ENCODE data around the gene C3orf22.

C3orf22 gene

GRCh38 chr3:126578702-126579101, 20.0 kb upstream of the C3orf22 start:
- Histone ChIP-seq H3K9me3 (ENCODE audit: control insufficient read depth, insufficient read depth, low read depth, low read length) (no peaks in the 10 kb centered on the region), H3K36me3 (ENCODE audit: control insufficient read depth in 2 of 2, insufficient read depth in 1 of 2, low read length in 2 of 2) (no peaks in the 10 kb centered on the region), H3K27ac (ENCODE audit: extremely low read depth, low read depth, low read length) (no peak overlapping the region), H3K4me1 (ENCODE audit: control insufficient read depth, insufficient read depth, low read length) (no peaks in the 10 kb centered on the region), H3K4me3 (ENCODE audit: low read depth, low read length) (no peak overlapping the region)
- no peak for TF ChIP-seq ZNF423 (tag by site-specific recombination; IDR thresholded peaks at IDR 0.05)
- no peak for TF ChIP-seq ZNF48 (tag by site-specific recombination; IDR thresholded peaks at IDR 0.05)
- no peak for TF ChIP-seq ZNF114 (tag by site-specific recombination; IDR thresholded peaks at IDR 0.05)
- CTCF ChIA-PET = no interaction called here
- POLR2A ChIA-PET = no interaction called here

- POLR2A ChIA-PET = no interaction called here
- CTCF ChIA-PET = no interaction called here
- H3K9me3 ChIP-seq (ENCODE audit: control insufficient read depth, insufficient read depth, low read depth, low read length) = no peaks in the 10 kb centered on the region
- no peak overlapping the region for H3K4me3 ChIP-seq (ENCODE audit: low read depth, low read length)
- H3K36me3 ChIP-seq (ENCODE audit: control insufficient read depth in 2 of 2, insufficient read depth in 1 of 2, low read length in 2 of 2) = no peaks in the 10 kb centered on the region
- TF ChIP-seq ZFHX2 (tag by site-specific recombination; conservative IDR thresholded peaks at IDR 0.05) = peak; percentile 40; the same call in 1 of the 2 replicates
- no peak for TF ChIP-seq ZNF626 (tag by site-specific recombination; IDR thresholded peaks at IDR 0.05)
- TF ChIP-seq ZNF350 (tag by site-specific recombination; IDR thresholded peaks at IDR 0.05) = no peak
- TF ChIP-seq EGR2 (tag by site-specific recombination; IDR thresholded peaks at IDR 0.05; ENCODE audit: low read depth) = peak; percentile 72
- no peak for TF ChIP-seq BCL6B (tag by site-specific recombination; IDR thresholded peaks at IDR 0.05)
- no peak for TF ChIP-seq ZNF23 (tag by site-specific recombination; IDR thresholded peaks at IDR 0.05; ENCODE audit: borderline replicate concordance)
- TF ChIP-seq ZNF701 (tag by site-specific recombination; IDR thresholded peaks at IDR 0.05) = no peak
- no peak overlapping the region for H3K27ac ChIP-seq (ENCODE audit: extremely low read depth, low read depth, low read length)
- H3K4me1 ChIP-seq (ENCODE audit: control insufficient read depth, insufficient read depth, low read length) = no peaks in the 10 kb centered on the region
Observed at GRCh38 chr3:126577261-126577660, 18.5 kb upstream of the C3orf22 start.

GRCh38 chr3:126573492-126574117, 14.9 kb upstream of the C3orf22 start:
- ChIA-PET POLR2A (no interaction called here), CTCF (interaction anchor here (0.5 kb wide), 1 partner anchor 8 kb away, joined by 3 read pairs; no protein-coding TSS in a partner anchor)
- no peak overlapping the region for H3K4me3 ChIP-seq (ENCODE audit: low read depth, low read length)

More at GRCh38 chr3:126573492-126574117, 14.9 kb upstream of the C3orf22 start:
- no peaks in the 10 kb centered on the region for H3K4me1 ChIP-seq (ENCODE audit: control insufficient read depth, insufficient read depth, low read length)
- no peak overlapping the region for H3K27ac ChIP-seq (ENCODE audit: extremely low read depth, low read depth, low read length)
- TF ChIP-seq ZNF664 (tag by site-specific recombination; IDR thresholded peaks at IDR 0.05) = no peak
- no peak for TF ChIP-seq ZNF175 (tag by site-specific recombination; IDR thresholded peaks at IDR 0.05)
- no peak for TF ChIP-seq BCL6B (tag by site-specific recombination; IDR thresholded peaks at IDR 0.05)
- TF ChIP-seq ZNF621 (tag by site-specific recombination; IDR thresholded peaks at IDR 0.05) = no peak
- no peak for TF ChIP-seq ZNF76 (tag by site-specific recombination; IDR thresholded peaks at IDR 0.05; ENCODE audit: borderline replicate concordance, low read depth)
- TF ChIP-seq ZNF707 (tag by site-specific recombination; IDR thresholded peaks at IDR 0.05) = no peak
- no peak for TF ChIP-seq ZNF121 (tag by site-specific recombination; IDR thresholded peaks at IDR 0.05)
- TF ChIP-seq ZNF266 (tag by site-specific recombination; IDR thresholded peaks at IDR 0.05; ENCODE audit: low read depth) = no peak
- no peak for TF ChIP-seq ZBTB20 (tag by site-specific recombination; IDR thresholded peaks at IDR 0.05)
- no peak for TF ChIP-seq ZNF341 (tag by site-specific recombination; IDR thresholded peaks at IDR 0.05; ENCODE audit: low read depth)
- TF ChIP-seq ZNF114 (tag by site-specific recombination; IDR thresholded peaks at IDR 0.05) = no peak
- TF ChIP-seq ZBTB8A (tag by site-specific recombination; IDR thresholded peaks at IDR 0.05) = no peak
- no peak for TF ChIP-seq KLF1 (tag by site-specific recombination; IDR thresholded peaks at IDR 0.05)
- TF ChIP-seq ZNF10 (tag by site-specific recombination; IDR thresholded peaks at IDR 0.05) = no peak
- no peak for TF ChIP-seq ZNF501 (tag by site-specific recombination; IDR thresholded peaks at IDR 0.05)
- no peak for TF ChIP-seq ZNF24 (tag by site-specific recombination; IDR thresholded peaks at IDR 0.05)
- no peaks in the 10 kb centered on the region for H3K36me3 ChIP-seq (ENCODE audit: control insufficient read depth in 2 of 2, insufficient read depth in 1 of 2, low read length in 2 of 2)
- no peaks in the 10 kb centered on the region for H3K9me3 ChIP-seq (ENCODE audit: control insufficient read depth, insufficient read depth, low read depth, low read length)
